Thyroid gland (tissue), 4 donors: ENCODE data around the gene VAPA.

Source experiments
- CTCF ChIP-seq, 6 experiments: fragments of 200-600 bp in 3 of 6; fragments of 450-650 bp in 3 of 6; sonication (generic) in 3 of 6; IDR thresholded peaks; one replicate each; pipeline ENCODE4 v1.5.1; 2016 to 2019; ENCODE audit warnings: antibody characterized with exemption in 6 of 6, mild to moderate bottlenecking in 2 of 6, inconsistent platforms in 1 of 6, moderate library complexity in 1 of 6
- POLR2A ChIP-seq, 2 donors: fragments of 450-650 bp; IDR thresholded peaks; one replicate each; pipeline ENCODE4 v1.6.1; 2017; ENCODE audit warnings: antibody characterized with exemption in 2 of 2, mild to moderate bottlenecking in 2 of 2, moderate library complexity in 1 of 2

GRCh38 chr18:9973470-9973869 is 59.7 kb downstream of the VAPA start:
- no peak for TF ChIP-seq POLR2A (IDR thresholded peaks at IDR 0.05)
- TF ChIP-seq CTCF (IDR thresholded peaks at IDR 0.05): no peak
